Liver (tissue), 9 donors: ENCODE results near the gene SLC39A1. TPM values are rescaled to one million over a fixed set of nuclear protein-coding genes. Genes with fewer than 3 reads are reported as not detected.

Source experiments
- DNase-seq: peaks from one replicate; pipeline ENCODE4 v3.0.0-alpha.2; 2017; ENCODE audit warnings: low spot score
- H3K27ac ChIP-seq, 2 donors: one replicate each; pipeline ENCODE4 v1.7.0; 2013; ENCODE audit warnings: inconsistent platforms in 2 of 2, low read length in 2 of 2, control low read depth in 1 of 2, low read depth in 1 of 2, mild to moderate bottlenecking in 1 of 2
- H3K27me3 ChIP-seq, 4 donors: one replicate each; pipeline versions ENCODE4 v1.6.1 to v1.7.0; 2013; ENCODE audit warnings: low read length in 3 of 4, inconsistent platforms in 1 of 4, mild to moderate bottlenecking in 1 of 4, moderate library complexity in 1 of 4; ENCODE audit not compliant: control insufficient read depth in 4 of 4, insufficient read depth in 4 of 4
- H3K36me3 ChIP-seq, 4 donors: one replicate each; pipeline versions ENCODE4 v1.6.1 to v1.7.0; 2013; ENCODE audit warnings: low read length in 3 of 4, mild to moderate bottlenecking in 3 of 4, low read depth in 1 of 4, moderate library complexity in 1 of 4; ENCODE audit not compliant: control insufficient read depth in 4 of 4, insufficient read depth in 3 of 4
- H3K4me1 ChIP-seq, 4 donors: one replicate each; pipeline versions ENCODE4 v1.6.1 to v1.7.0; 2013; ENCODE audit warnings: low read length in 3 of 4, mild to moderate bottlenecking in 3 of 4, moderate library complexity in 1 of 4; ENCODE audit not compliant: control insufficient read depth in 4 of 4, insufficient read depth in 4 of 4
- H3K4me3 ChIP-seq, 3 donors: one replicate each; pipeline versions ENCODE4 v1.6.1 to v1.7.0; 2013; ENCODE audit warnings: low read length in 3 of 3, control low read depth in 1 of 3, low read depth in 1 of 3, mild to moderate bottlenecking in 1 of 3
- H3K9ac ChIP-seq, 2 donors: one replicate each; pipeline ENCODE4 v1.7.0; 2013; ENCODE audit warnings: low read length in 2 of 2, mild to moderate bottlenecking in 2 of 2, moderate library complexity in 2 of 2, control low read depth in 1 of 2, low read depth in 1 of 2
- H3K9me3 ChIP-seq, 4 donors: one replicate each; pipeline versions ENCODE4 v1.6.1 to v1.7.0; 2013; ENCODE audit warnings: low read length in 3 of 4; ENCODE audit not compliant: control insufficient read depth in 4 of 4
- CTCF ChIP-seq: fragments of 150-350 bp; IDR thresholded peaks from 2 replicates; pipeline ENCODE4 v1.5.1; 2017; ENCODE audit warnings: improper control_type of control experiment, low read depth, low read length; ENCODE audit not compliant: missing input control
- EGR1 ChIP-seq, 2 donors: IDR thresholded peaks; 2 replicates each; pipeline ENCODE4 v1.6.1; 2016 to 2018; ENCODE audit warnings: antibody characterized with exemption in 2 of 2, low read depth in 2 of 2
- FOXA1 ChIP-seq: IDR thresholded peaks from 2 replicates; pipeline ENCODE4 v1.6.1; 2016; ENCODE audit warnings: antibody characterized with exemption
- FOXA2 ChIP-seq: IDR thresholded peaks from 2 replicates; pipeline ENCODE4 v1.6.1; 2016; ENCODE audit warnings: antibody characterized with exemption
- GABPA ChIP-seq, 2 donors: IDR thresholded peaks in 1 of 2; conservative IDR thresholded peaks in 1 of 2; 2 replicates each; pipeline ENCODE4 v1.6.1; 2016; ENCODE audit warnings: antibody characterized with exemption in 2 of 2, mild to moderate bottlenecking in 1 of 2, moderate library complexity in 1 of 2
- HNF4A ChIP-seq, 2 donors: conservative IDR thresholded peaks; 2 replicates each; pipeline ENCODE4 v1.6.1; 2016; ENCODE audit warnings: antibody characterized with exemption in 2 of 2, mild to moderate bottlenecking in 2 of 2
- HNF4G ChIP-seq: IDR thresholded peaks from 2 replicates; pipeline ENCODE4 v1.6.1; 2016; ENCODE audit warnings: antibody characterized with exemption
- JUND ChIP-seq, 2 donors: IDR thresholded peaks; 2 replicates each; pipeline ENCODE4 v1.6.1; 2016; ENCODE audit warnings: antibody characterized with exemption in 2 of 2
- MAX ChIP-seq: IDR thresholded peaks from 2 replicates; pipeline ENCODE4 v1.6.1; 2016; ENCODE audit warnings: antibody characterized with exemption
- NR2F2 ChIP-seq: IDR thresholded peaks from 2 replicates; pipeline ENCODE4 v1.6.1; 2016; ENCODE audit warnings: antibody characterized with exemption
- RAD21 ChIP-seq, 2 donors: IDR thresholded peaks; 2 replicates each; pipeline ENCODE4 v1.6.1; 2016; ENCODE audit warnings: antibody characterized with exemption in 2 of 2, mild to moderate bottlenecking in 2 of 2
- RXRA ChIP-seq, 2 donors: IDR thresholded peaks; 2 replicates each; pipeline ENCODE4 v1.6.1; 2017 to 2018; ENCODE audit warnings: antibody characterized with exemption in 2 of 2, mild to moderate bottlenecking in 1 of 2
- SP1 ChIP-seq: IDR thresholded peaks from 2 replicates; pipeline ENCODE4 v1.6.1; 2018; ENCODE audit warnings: antibody characterized with exemption, mild to moderate bottlenecking
- TAF1 ChIP-seq: conservative IDR thresholded peaks from 2 replicates; pipeline ENCODE4 v1.6.1; 2016; ENCODE audit warnings: antibody characterized with exemption, mild to moderate bottlenecking
- YY1 ChIP-seq: IDR thresholded peaks from 2 replicates; pipeline ENCODE4 v1.6.1; 2016; ENCODE audit warnings: antibody characterized with exemption, mild to moderate bottlenecking
- WGBS: extraction: QIAGEN DNeasy Blood & Tissue Kit; methylation state at CpG from one replicate; pipeline ENCODE4 v1.1.7; 2013; 5-methylcytosine and 5-hydroxymethylcytosine counted together
- polyA plus RNA-seq, 2 donors: library from polyadenylated mRNA; stranded (reverse) in 1 of 2; unstranded in 1 of 2; fragments of 200-250 nt in 1 of 2; fragments of >200 nt in 1 of 2; fragmentation: Nextera tagmentation in 1 of 2; extraction: Ambion mirVana in 1 of 2; gene quantifications; one replicate each; pipeline versions ENCODE4 v1.2.1 to v1.2.3, GENCODE V29; 2013 to 2015
- total RNA-seq, 2 donors: library from RNA; depleted of rRNA; stranded (reverse); fragments of >200 nt; gene quantifications; one replicate each; pipeline ENCODE4 v1.2.3, GENCODE V29; 2014
- TF ChIP-seq, protein P1 (sequence below): IDR thresholded peaks from 2 replicates; pipeline ENCODE4 v1.6.1; 2016; ENCODE audit warnings: antibody characterized with exemption, mild to moderate bottlenecking
- TF ChIP-seq, protein P2 (sequence below): IDR thresholded peaks from 2 replicates; pipeline ENCODE4 v1.6.1; 2016; ENCODE audit warnings: antibody characterized with exemption
- donor health status: healthy.
- donor health status: healthy.
- donor health status: healthy.
- donor health status: healthy.
- donor health status: healthy.

SLC39A1 gene
- total and polyA plus RNA-seq, 4 donors = 38.8 to 70.3 (median 54.6) TPM

GRCh38 chr1:153933430-153933829 is 29.9 kb downstream of the SLC39A1 start:
- no peak for DNase-seq
- TF ChIP-seq, protein P1, sequence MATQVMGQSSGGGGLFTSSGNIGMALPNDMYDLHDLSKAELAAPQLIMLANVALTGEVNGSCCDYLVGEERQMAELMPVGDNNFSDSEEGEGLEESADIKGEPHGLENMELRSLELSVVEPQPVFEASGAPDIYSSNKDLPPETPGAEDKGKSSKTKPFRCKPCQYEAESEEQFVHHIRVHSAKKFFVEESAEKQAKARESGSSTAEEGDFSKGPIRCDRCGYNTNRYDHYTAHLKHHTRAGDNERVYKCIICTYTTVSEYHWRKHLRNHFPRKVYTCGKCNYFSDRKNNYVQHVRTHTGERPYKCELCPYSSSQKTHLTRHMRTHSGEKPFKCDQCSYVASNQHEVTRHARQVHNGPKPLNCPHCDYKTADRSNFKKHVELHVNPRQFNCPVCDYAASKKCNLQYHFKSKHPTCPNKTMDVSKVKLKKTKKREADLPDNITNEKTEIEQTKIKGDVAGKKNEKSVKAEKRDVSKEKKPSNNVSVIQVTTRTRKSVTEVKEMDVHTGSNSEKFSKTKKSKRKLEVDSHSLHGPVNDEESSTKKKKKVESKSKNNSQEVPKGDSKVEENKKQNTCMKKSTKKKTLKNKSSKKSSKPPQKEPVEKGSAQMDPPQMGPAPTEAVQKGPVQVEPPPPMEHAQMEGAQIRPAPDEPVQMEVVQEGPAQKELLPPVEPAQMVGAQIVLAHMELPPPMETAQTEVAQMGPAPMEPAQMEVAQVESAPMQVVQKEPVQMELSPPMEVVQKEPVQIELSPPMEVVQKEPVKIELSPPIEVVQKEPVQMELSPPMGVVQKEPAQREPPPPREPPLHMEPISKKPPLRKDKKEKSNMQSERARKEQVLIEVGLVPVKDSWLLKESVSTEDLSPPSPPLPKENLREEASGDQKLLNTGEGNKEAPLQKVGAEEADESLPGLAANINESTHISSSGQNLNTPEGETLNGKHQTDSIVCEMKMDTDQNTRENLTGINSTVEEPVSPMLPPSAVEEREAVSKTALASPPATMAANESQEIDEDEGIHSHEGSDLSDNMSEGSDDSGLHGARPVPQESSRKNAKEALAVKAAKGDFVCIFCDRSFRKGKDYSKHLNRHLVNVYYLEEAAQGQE = no peak
- no peak for TF ChIP-seq EGR1 (IDR thresholded peaks at IDR 0.05; ENCODE audit: low read depth in 2 of 2)
- no peak for TF ChIP-seq FOXA2
- TF ChIP-seq CTCF = no peak
- TF ChIP-seq YY1 = no peak
- no peak for TF ChIP-seq RAD21 (IDR thresholded peaks at IDR 0.05)
- no peak for TF ChIP-seq HNF4G
- TF ChIP-seq TAF1 = no peak
- no peak for TF ChIP-seq MAX
- TF ChIP-seq, protein P2, sequence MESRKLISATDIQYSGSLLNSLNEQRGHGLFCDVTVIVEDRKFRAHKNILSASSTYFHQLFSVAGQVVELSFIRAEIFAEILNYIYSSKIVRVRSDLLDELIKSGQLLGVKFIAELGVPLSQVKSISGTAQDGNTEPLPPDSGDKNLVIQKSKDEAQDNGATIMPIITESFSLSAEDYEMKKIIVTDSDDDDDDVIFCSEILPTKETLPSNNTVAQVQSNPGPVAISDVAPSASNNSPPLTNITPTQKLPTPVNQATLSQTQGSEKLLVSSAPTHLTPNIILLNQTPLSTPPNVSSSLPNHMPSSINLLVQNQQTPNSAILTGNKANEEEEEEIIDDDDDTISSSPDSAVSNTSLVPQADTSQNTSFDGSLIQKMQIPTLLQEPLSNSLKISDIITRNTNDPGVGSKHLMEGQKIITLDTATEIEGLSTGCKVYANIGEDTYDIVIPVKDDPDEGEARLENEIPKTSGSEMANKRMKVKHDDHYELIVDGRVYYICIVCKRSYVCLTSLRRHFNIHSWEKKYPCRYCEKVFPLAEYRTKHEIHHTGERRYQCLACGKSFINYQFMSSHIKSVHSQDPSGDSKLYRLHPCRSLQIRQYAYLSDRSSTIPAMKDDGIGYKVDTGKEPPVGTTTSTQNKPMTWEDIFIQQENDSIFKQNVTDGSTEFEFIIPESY = no peak
- TF ChIP-seq NR2F2 = no peak
- no peak overlapping the region for H3K9ac ChIP-seq
- H3K27ac ChIP-seq = no peak overlapping the region
- H3K9me3 ChIP-seq = no peaks in the 10 kb centered on the region
- no peaks in the 10 kb centered on the region for H3K27me3 ChIP-seq
- WGBS = 95% methylated on average over 14 of the region's 14 CpGs
- no peaks in the 10 kb centered on the region for H3K4me1 ChIP-seq
- H3K4me3 ChIP-seq = no peak overlapping the region
- H3K36me3 ChIP-seq = peaks cover 11 to 75% (median 48%) of the 10 kb centered on the region in 4 donors

GRCh38 chr1:153932156-153933131 is 30.9 kb downstream of the SLC39A1 start:
- Histone ChIP-seq H3K27ac (no peak overlapping the region), H3K9me3 (no peaks in the 10 kb centered on the region), H3K27me3 (no peaks in the 10 kb centered on the region), H3K9ac (no peak overlapping the region), H3K36me3 (peaks cover 10 to 70% (median 43%) of the 10 kb centered on the region in 4 donors), H3K4me3 (no peak overlapping the region), H3K4me1 (no peaks in the 10 kb centered on the region)
- no peak for DNase-seq
- 97% methylated on average over 18 of the region's 18 CpGs for WGBS
- TF ChIP-seq JUND (IDR thresholded peaks at IDR 0.05) = no peak
- TF ChIP-seq MAX = no peak
- no peak for TF ChIP-seq HNF4G
- TF ChIP-seq RAD21 (IDR thresholded peaks at IDR 0.05) = no peak
- no peak for TF ChIP-seq GABPA (IDR thresholded peaks at IDR 0.05 in 1 of 2, conservative IDR thresholded peaks at IDR 0.05 in 1 of 2)
- no peak for TF ChIP-seq HNF4A (conservative IDR thresholded peaks at IDR 0.05)
- TF ChIP-seq FOXA1 = no peak
- TF ChIP-seq NR2F2 = no peak
- no peak for TF ChIP-seq TAF1
- no peak for TF ChIP-seq RXRA (IDR thresholded peaks at IDR 0.05)
- TF ChIP-seq SP1 = no peak
- TF ChIP-seq, protein P2 = no peak
- no peak for TF ChIP-seq CTCF
